Endothelial cell of umbilical vein (primary cell): ENCODE results near the gene HLA-B.

Experiments
- EZH2 ChIP-seq: IDR thresholded peaks from 2 replicates; pipeline ENCODE4 v1.6.1; 2012; ENCODE audit warnings: borderline replicate concordance, low read depth, mild to moderate bottlenecking, moderate library complexity, low read length, inconsistent platforms; ENCODE audit not compliant: severe bottlenecking
- MYC ChIP-seq: IDR thresholded peaks from one replicate; pipeline ENCODE4 v1.6.1; 2011; ENCODE audit warnings: mild to moderate bottlenecking, low read depth, low read length
- POLR2A ChIP-seq: IDR thresholded peaks from 2 replicates; pipeline ENCODE4 v1.6.1; 2012; ENCODE audit warnings: low read depth, mild to moderate bottlenecking, control low read depth, low read length
- POLR2AphosphoS5 ChIP-seq: IDR thresholded peaks from 2 replicates; pipeline ENCODE4 v1.6.1; 2012; ENCODE audit warnings: low read depth, mild to moderate bottlenecking, control low read depth, low read length, moderate library complexity; ENCODE audit not compliant: insufficient read depth
- TF ChIP-seq, protein P1 (sequence below), 2 donors: IDR thresholded peaks; 1 replicate in 1 of 2; 2 replicates in 1 of 2; pipeline ENCODE4 v1.5.1; 2011; ENCODE audit warnings: low read length in 2 of 2, mild to moderate bottlenecking in 2 of 2, moderate library complexity in 2 of 2, control low read depth in 1 of 2, inconsistent platforms in 1 of 2, low read depth in 1 of 2; ENCODE audit not compliant: insufficient read depth in 1 of 2; ENCODE audit errors: extremely low read depth in 1 of 2

DNA sequence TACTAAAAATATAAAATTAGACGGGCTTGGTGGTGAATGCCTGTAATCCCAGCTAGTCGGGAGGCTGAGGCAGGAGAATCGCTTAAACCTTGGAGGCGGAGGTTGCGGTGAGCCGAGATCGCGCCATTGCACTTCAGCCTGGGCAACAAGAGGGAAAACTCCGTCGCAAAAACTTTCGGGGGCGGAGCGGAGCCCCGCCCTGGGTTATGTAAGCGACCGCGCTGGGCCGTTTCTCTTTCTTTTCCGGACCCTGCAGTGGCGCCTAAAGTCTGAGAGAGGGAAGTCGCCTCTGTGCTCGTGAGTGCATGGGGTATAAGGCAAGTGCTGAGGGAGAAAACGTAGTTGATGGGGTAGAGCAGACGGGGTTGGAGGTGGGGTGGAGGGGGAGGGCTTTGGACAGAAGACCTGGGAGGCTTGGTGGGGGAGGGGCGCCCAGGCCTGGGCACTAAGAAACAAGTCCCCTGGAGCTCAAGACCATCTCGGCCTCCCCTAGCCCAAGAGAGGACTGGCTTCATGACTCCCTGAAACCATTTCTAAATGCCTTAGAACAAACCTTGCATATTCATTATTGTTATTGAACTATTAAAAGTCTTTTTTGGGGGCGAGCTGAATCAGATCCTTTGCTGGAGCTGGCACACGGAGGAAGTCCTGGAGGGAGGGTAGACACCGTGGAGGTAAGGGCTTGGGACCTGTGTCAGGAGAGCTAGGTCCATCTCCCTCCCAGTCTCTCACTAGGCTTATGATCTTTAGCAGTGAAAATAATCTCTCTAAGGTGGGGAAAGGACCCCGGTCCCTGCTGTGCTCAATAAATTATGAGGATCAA lies 43.7 kb upstream of the HLA-B start:
- TF ChIP-seq, protein P1, sequence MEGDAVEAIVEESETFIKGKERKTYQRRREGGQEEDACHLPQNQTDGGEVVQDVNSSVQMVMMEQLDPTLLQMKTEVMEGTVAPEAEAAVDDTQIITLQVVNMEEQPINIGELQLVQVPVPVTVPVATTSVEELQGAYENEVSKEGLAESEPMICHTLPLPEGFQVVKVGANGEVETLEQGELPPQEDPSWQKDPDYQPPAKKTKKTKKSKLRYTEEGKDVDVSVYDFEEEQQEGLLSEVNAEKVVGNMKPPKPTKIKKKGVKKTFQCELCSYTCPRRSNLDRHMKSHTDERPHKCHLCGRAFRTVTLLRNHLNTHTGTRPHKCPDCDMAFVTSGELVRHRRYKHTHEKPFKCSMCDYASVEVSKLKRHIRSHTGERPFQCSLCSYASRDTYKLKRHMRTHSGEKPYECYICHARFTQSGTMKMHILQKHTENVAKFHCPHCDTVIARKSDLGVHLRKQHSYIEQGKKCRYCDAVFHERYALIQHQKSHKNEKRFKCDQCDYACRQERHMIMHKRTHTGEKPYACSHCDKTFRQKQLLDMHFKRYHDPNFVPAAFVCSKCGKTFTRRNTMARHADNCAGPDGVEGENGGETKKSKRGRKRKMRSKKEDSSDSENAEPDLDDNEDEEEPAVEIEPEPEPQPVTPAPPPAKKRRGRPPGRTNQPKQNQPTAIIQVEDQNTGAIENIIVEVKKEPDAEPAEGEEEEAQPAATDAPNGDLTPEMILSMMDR (IDR thresholded peaks at IDR 0.05; ENCODE audit: extremely low read depth in 1 of 2, insufficient read depth in 1 of 2, low read depth in 1 of 2, low read length in 2 of 2), result no peak
- TF ChIP-seq MYC, result no peak
- TF ChIP-seq POLR2AphosphoS5, result peak; percentile 59
- no peak for TF ChIP-seq POLR2A
- no peak for TF ChIP-seq EZH2
